Measurements from ENCODE around the gene NADSYN1. TPM values are rescaled to one million over a fixed set of nuclear protein-coding genes. Genes with fewer than 3 reads are reported as not detected.
A peak's percentile ranks its signal among the peaks of the same experiment; 100 is the strongest.

The NADSYN1 gene
- total RNA-seq, 2 experiments from 2014 or later: 106 to 112 TPM

- H3K36me3 Mint-ChIP-seq (ENCODE audit: low read depth): peaks cover 49% of the 10 kb centered on the region
- Histone ChIP-seq H3K36me3 (ENCODE audit: insufficient read depth, low read length) (no peaks in the 10 kb centered on the region), H3K27me3 (ENCODE audit: control insufficient read depth in 1 of 2, insufficient read depth in 2 of 2, low read length in 2 of 2) (no peaks in the 10 kb centered on the region), H3K27ac (ENCODE audit: low read depth in 1 of 2, low read length in 2 of 2) (peak overlapping the region in 1 of 2 donors; percentile 11), H3K4me3 (ENCODE audit: low read length) (peak overlapping the region; percentile 99), H3K4me1 (ENCODE audit: insufficient read depth, low read length) (peaks cover 55% of the 10 kb centered on the region), H3K9me3 (ENCODE audit: control insufficient read depth in 1 of 2, insufficient read depth in 1 of 2, low read length in 2 of 2) (no peaks in the 10 kb centered on the region)
- H3K27ac Mint-ChIP-seq: peak overlapping the region; percentile 95
- no peaks in the 10 kb centered on the region for H3K9me3 Mint-ChIP-seq
- intact Hi-C loops (cut with DNase I, micrococcal nuclease): loop anchor here in 1 of 2 experiments (5.0 kb wide), 3 partner anchors 478 to 1772 kb away; partner anchors contain the start of genes LTO1, RNF121 and XNDC1N
- peak in 2 of 14 experiments; percentile 13 to 25 for DNase-seq
- no peak for TF ChIP-seq CTCF (IDR thresholded peaks at IDR 0.05)
- peaks cover 64% of the 10 kb centered on the region for H3K4me1 Mint-ChIP-seq (ENCODE audit: low read depth)
- CTCF ChIA-PET: no interaction called here
- POLR2A ChIA-PET: no interaction called here
- H3K27me3 Mint-ChIP-seq: no peaks in the 10 kb centered on the region
- peak overlapping the region; percentile 90 for H3K4me3 Mint-ChIP-seq
- no peak for ATAC-seq (ENCODE audit: poor library complexity)
These were observed 3.4 kb upstream of the NADSYN1 start for GRCh38 chr11:71449596-71449995.

DNA sequence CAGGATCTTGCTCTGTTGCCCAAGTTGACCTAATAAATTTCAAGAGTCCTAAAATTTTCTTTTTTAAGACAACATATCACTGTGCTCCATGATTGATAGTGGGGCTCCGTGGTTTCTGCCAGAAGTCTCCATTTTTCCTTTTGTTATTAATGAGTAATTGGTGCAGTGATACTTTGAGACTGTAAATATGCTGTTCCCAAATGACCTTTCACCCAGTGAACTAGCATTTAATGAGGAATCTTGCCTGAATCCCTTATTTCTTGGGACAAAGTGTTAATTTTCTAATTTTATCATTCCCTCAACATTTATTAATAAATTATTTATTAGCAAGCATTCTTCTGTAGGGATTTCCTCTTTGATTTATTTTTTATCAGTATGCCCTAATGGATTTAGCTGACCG is 2.5 kb upstream of the NADSYN1 start:
- no peak for ATAC-seq (ENCODE audit: poor library complexity)
- DNase-seq: no peak
- H3K36me3 ChIP-seq (ENCODE audit: insufficient read depth, low read length): peaks cover 7% of the 10 kb centered on the region
- H3K27me3 Mint-ChIP-seq: no peaks in the 10 kb centered on the region
- no peaks in the 10 kb centered on the region for H3K27me3 ChIP-seq (ENCODE audit: control insufficient read depth in 1 of 2, insufficient read depth in 2 of 2, low read length in 2 of 2)
- H3K4me3 ChIP-seq (ENCODE audit: low read length): no peak overlapping the region
- ChIA-PET CTCF (no interaction called here), POLR2A (no interaction called here)
- peak overlapping the region; percentile 93 for H3K4me3 Mint-ChIP-seq
- peaks cover 70% of the 10 kb centered on the region for H3K4me1 Mint-ChIP-seq (ENCODE audit: low read depth)
- H3K27ac Mint-ChIP-seq: peak overlapping the region; percentile 95
- no peaks in the 10 kb centered on the region for H3K9me3 ChIP-seq (ENCODE audit: control insufficient read depth in 1 of 2, insufficient read depth in 1 of 2, low read length in 2 of 2)
- intact Hi-C loops (cut with DNase I, micrococcal nuclease): loop anchor here in 1 of 2 experiments (5.0 to 10.0 kb wide), 4 partner anchors 342 to 1248 kb away; partner anchors contain the start of genes CTTN, FADD and INPPL1
- TF ChIP-seq CTCF (IDR thresholded peaks at IDR 0.05): no peak
- H3K4me1 ChIP-seq (ENCODE audit: insufficient read depth, low read length): peaks cover 61% of the 10 kb centered on the region
- H3K9me3 Mint-ChIP-seq: no peaks in the 10 kb centered on the region
- peaks cover 50% of the 10 kb centered on the region for H3K36me3 Mint-ChIP-seq (ENCODE audit: low read depth)
- peak overlapping the region in 1 of 2 donors; percentile 77 for H3K27ac ChIP-seq (ENCODE audit: low read depth in 1 of 2, low read length in 2 of 2)

- DNase-seq (peak in 1 of 14 experiments; percentile 4), ATAC-seq (ENCODE audit: poor library complexity) (no peak)
- H3K9me3 ChIP-seq (ENCODE audit: control insufficient read depth in 1 of 2, insufficient read depth in 1 of 2, low read length in 2 of 2): no peaks in the 10 kb centered on the region
- no peak for TF ChIP-seq CTCF (IDR thresholded peaks at IDR 0.05)
- H3K36me3 Mint-ChIP-seq (ENCODE audit: low read depth): peaks cover 50% of the 10 kb centered on the region
- H3K27me3 ChIP-seq (ENCODE audit: control insufficient read depth in 1 of 2, insufficient read depth in 2 of 2, low read length in 2 of 2): no peaks in the 10 kb centered on the region
- intact Hi-C loops (cut with DNase I, micrococcal nuclease): loop anchor here in 1 of 2 experiments (5.0 to 10.0 kb wide), 4 partner anchors 341 to 1249 kb away; partner anchors contain the start of genes CTTN, FADD and INPPL1
- ChIA-PET POLR2A (no interaction called here), CTCF (no interaction called here)
- peak overlapping the region; percentile 95 for H3K27ac Mint-ChIP-seq
- no peak overlapping the region for H3K4me3 ChIP-seq (ENCODE audit: low read length)
- H3K4me3 Mint-ChIP-seq: peak overlapping the region; percentile 93
- H3K27ac ChIP-seq (ENCODE audit: low read depth in 1 of 2, low read length in 2 of 2): peak overlapping the region; percentile 77 to 83
- H3K36me3 ChIP-seq (ENCODE audit: insufficient read depth, low read length): peaks cover 11% of the 10 kb centered on the region
- peaks cover 61% of the 10 kb centered on the region for H3K4me1 ChIP-seq (ENCODE audit: insufficient read depth, low read length)
- no peaks in the 10 kb centered on the region for H3K27me3 Mint-ChIP-seq
- peaks cover 73% of the 10 kb centered on the region for H3K4me1 Mint-ChIP-seq (ENCODE audit: low read depth)
- H3K9me3 Mint-ChIP-seq: no peaks in the 10 kb centered on the region
These were observed 2.1 kb upstream of the NADSYN1 start for GRCh38 chr11:71450939-71451338.

Measured in CD4-positive, alpha-beta T cell (primary cell).